ENCODE data around the gene FOXO6. TPM values are rescaled to one million over a fixed set of nuclear protein-coding genes. Genes with fewer than 3 reads are reported as not detected.

FOXO6 gene
- total RNA-seq, 3 donors from 2014 or later, result 0.98 to 1.3 TPM; not detected in 1

DNA sequence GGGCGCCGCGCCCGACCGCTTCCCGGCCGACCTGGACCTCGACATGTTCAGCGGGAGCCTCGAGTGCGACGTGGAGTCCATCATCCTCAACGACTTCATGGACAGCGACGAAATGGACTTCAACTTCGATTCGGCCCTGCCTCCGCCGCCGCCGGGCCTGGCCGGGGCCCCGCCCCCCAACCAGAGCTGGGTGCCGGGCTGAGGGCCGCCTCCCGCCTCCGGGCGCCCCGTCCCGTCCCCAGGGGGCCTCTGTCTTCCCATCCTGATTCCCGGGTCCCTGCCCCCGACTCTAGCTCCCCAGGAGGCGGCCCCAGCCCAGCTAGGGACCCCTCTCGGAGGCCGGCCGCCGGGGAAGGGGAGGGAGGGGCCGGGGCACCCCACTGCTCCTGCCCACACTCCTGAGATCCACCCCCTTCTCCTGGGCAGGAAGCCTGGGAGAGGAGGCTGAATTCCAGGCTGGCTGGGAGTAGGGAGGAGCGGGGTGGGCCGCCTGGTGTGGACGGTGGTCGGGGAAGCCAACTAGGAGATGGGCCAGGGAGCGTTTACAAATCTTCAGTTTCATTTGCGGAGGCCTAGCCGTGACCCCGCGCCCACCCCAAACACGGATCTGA is 21.4 kb downstream of the FOXO6 start:
- peak overlapping the region; percentile 94 to 98 for H3K27ac ChIP-seq
- no peaks in the 10 kb centered on the region for H3K36me3 ChIP-seq
- peak overlapping the region; percentile 51 to 93 (median 65) for H3K4me3 ChIP-seq
- intact Hi-C loops (cut with DNase I; ENCODE audit: low total_unique reads), result no loop called here
- H3K4me1 ChIP-seq, result peaks cover 3 to 11% of the 10 kb centered on the region in 2 donors
- TF ChIP-seq, protein P1, sequence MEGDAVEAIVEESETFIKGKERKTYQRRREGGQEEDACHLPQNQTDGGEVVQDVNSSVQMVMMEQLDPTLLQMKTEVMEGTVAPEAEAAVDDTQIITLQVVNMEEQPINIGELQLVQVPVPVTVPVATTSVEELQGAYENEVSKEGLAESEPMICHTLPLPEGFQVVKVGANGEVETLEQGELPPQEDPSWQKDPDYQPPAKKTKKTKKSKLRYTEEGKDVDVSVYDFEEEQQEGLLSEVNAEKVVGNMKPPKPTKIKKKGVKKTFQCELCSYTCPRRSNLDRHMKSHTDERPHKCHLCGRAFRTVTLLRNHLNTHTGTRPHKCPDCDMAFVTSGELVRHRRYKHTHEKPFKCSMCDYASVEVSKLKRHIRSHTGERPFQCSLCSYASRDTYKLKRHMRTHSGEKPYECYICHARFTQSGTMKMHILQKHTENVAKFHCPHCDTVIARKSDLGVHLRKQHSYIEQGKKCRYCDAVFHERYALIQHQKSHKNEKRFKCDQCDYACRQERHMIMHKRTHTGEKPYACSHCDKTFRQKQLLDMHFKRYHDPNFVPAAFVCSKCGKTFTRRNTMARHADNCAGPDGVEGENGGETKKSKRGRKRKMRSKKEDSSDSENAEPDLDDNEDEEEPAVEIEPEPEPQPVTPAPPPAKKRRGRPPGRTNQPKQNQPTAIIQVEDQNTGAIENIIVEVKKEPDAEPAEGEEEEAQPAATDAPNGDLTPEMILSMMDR (IDR thresholded peaks at IDR 0.05), result no peak
- TF ChIP-seq POLR2A (IDR thresholded peaks at IDR 0.05) (no peak), POLR2AphosphoS5 (IDR thresholded peaks at IDR 0.05) (peak in 1 of 3 donors; percentile 40)
- H3K9me3 ChIP-seq, result no peaks in the 10 kb centered on the region
- peak in 1 of 2 donors; percentile 62 for DNase-seq (ENCODE audit: low spot score in 2 of 2)
- H3K27me3 ChIP-seq, result no peaks in the 10 kb centered on the region

DNA sequence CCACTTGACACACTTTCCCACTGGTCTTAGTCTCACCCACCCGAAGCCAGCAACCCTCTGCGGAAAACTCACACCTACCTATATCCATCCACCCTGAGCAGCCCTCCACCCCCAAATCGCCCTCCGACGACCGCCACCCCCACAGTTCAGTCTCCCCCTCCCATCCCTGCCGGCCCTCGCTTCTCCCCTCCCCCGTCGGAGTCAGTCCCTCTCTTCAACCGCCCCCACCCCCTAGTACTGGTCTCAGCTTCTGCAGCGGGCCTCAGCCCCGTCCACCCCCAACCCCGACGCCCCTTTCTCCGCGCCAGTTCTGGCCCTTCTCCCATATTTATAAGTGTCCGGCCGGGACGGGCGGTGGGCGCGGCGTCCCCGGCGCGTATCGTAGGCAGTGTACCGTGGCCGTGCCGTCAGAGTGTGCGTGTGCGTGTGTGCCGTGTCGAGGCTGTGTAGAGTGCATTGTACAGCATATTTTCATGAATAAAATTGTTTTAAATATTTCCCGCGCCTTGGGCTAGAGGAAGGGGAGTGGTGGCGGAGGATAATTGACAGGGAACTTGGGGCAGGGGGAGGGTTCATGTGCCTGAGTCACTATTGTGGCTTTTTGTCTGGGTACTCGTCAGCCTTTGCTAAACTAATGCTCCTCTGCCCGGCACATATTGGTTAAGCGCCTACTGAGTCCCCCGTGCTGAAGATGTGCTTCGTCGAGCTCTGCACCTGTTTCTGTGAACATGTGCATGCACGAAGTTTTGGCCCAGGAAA is 22.0 kb downstream of the FOXO6 start:
- H3K27me3 ChIP-seq, result no peaks in the 10 kb centered on the region
- peak overlapping the region; percentile 94 to 98 for H3K27ac ChIP-seq
- DNase-seq (ENCODE audit: low spot score in 2 of 2), result no peak
- H3K36me3 ChIP-seq, result no peaks in the 10 kb centered on the region
- TF ChIP-seq POLR2AphosphoS5 (IDR thresholded peaks at IDR 0.05) (no peak), POLR2A (IDR thresholded peaks at IDR 0.05) (no peak)
- TF ChIP-seq, protein P1 (IDR thresholded peaks at IDR 0.05), result no peak
- no peaks in the 10 kb centered on the region for H3K9me3 ChIP-seq
- peaks cover 3 to 11% of the 10 kb centered on the region in 2 donors for H3K4me1 ChIP-seq
- H3K4me3 ChIP-seq, result peak overlapping the region; percentile 51 to 93 (median 65)
- intact Hi-C loops (cut with DNase I; ENCODE audit: low total_unique reads), result no loop called here

DNA sequence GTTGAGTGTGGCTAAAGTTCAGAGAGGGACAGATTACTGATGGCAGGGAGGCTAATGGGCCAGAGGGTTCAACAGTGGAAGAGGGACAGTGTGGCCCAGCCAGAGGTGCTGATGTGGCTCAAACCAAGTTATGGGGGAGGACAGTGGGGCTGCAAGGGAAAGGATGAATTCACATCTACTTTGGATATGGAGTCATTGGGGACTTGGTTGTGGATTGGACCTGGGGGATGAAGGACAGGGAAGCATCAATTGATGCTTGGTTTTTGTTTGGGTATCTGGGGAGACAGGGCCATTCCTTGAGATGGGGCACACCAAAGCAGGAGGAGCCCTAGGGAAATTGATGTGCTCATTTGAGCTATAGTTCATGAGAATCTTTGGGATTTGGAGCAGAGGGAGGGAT is 23.3 kb downstream of the FOXO6 start:
- intact Hi-C loops (cut with DNase I; ENCODE audit: low total_unique reads), result no loop called here
- TF ChIP-seq POLR2A (IDR thresholded peaks at IDR 0.05) (no peak), POLR2AphosphoS5 (IDR thresholded peaks at IDR 0.05) (no peak)
- TF ChIP-seq, protein P1 (IDR thresholded peaks at IDR 0.05), result no peak
- Histone ChIP-seq H3K27me3 (no peaks in the 10 kb centered on the region), H3K4me3 (no peak overlapping the region), H3K36me3 (no peaks in the 10 kb centered on the region), H3K9me3 (no peaks in the 10 kb centered on the region), H3K27ac (no peak overlapping the region), H3K4me1 (peaks cover 3 to 11% of the 10 kb centered on the region in 2 donors)
- no peak for DNase-seq (ENCODE audit: low spot score in 2 of 2)

DNA sequence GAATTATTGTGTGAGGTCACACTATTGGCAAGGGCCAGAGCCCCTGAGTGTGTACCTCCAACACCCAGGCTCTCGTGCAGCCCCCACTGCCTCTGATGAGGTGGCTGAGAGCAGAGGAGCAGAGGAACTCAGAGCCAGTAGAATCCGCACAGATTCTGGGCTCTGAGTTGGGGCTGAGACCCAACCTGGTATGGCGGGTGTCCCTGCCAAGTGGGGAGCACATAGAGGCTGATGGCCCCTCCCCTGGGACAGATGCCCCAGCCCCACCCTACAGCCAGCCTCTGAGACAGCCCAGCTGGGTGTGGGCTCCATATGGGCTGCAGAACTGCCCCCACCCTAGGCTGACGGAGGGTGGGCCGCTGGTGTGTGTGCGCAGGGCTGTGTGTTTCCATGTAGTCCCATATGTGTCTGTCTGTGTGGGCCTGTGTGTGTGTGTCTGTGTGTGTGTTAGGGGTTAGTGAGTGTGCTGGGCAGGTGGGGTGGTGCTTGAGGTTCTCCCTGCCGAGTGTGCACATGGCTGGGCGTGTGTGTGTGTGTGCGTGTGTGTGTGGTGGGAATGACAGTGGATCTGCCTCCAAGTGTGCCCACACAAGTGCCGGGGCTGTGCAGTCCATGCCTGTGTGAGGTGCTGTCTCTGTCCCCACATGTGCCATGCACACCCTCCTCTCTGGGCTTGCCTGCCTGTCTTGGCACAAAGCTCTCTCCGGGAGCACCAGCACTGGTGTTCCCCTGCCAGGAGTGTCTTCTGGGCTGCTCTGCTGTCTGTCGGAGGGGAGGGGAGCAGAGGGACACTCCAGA is 24.4 kb downstream of the FOXO6 start:
- no peaks in the 10 kb centered on the region for H3K36me3 ChIP-seq
- H3K9me3 ChIP-seq, result no peaks in the 10 kb centered on the region
- intact Hi-C loops (cut with DNase I; ENCODE audit: low total_unique reads), result no loop called here
- H3K4me1 ChIP-seq, result peaks cover 3 to 8% of the 10 kb centered on the region in 2 donors
- H3K4me3 ChIP-seq, result no peak overlapping the region
- peak overlapping the region; percentile 19 to 37 for H3K27ac ChIP-seq
- TF ChIP-seq POLR2A (IDR thresholded peaks at IDR 0.05) (no peak), POLR2AphosphoS5 (IDR thresholded peaks at IDR 0.05) (no peak)
- TF ChIP-seq, protein P1 (IDR thresholded peaks at IDR 0.05), result no peak
- H3K27me3 ChIP-seq, result no peaks in the 10 kb centered on the region
- DNase-seq (ENCODE audit: low spot score in 2 of 2), result no peak
